HG02981 (cell line): Measurements from ENCODE around the gene CHMP1B.

Source experiments
- ATAC-seq: cut with Tn5 transposase; IDR thresholded peaks from one replicate; pipeline ENCODE4 v1.9.1; 2021; ENCODE audit warnings: mild to moderate bottlenecking, moderate library complexity; ENCODE audit not compliant: unreplicated experiment

The CHMP1B gene

DNA sequence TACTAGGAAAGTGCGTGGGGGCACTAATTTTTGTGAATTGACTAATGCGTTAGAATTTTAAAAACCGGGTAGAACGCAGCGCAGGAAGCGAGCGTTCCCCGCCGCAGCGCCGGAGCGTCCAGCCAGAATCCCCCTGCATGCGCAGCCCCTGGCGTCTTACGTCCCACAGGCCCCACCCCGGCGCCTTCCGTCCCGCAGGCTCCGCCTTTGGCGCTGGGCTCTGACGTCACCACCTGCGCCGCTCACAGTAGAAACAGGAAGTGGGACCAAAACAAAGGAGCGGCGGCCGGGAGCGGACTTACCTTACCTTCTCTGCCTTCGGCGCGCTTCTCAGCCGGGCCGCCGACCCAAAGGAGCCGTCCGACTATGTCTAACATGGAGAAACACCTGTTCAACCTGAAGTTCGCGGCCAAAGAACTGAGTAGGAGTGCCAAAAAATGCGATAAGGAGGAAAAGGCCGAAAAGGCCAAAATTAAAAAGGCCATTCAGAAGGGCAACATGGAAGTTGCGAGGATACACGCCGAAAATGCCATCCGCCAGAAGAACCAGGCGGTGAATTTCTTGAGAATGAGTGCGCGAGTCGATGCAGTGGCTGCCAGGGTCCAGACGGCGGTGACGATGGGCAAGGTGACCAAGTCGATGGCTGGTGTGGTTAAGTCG is at the start of gene CHMP1B:
CHMP1B (plus strand) TSS at position 268 of the 660 bp plus-strand sequence; CDS start at position 367, 99 bp downstream.
- ATAC-seq, result peak; percentile 97

DNA sequence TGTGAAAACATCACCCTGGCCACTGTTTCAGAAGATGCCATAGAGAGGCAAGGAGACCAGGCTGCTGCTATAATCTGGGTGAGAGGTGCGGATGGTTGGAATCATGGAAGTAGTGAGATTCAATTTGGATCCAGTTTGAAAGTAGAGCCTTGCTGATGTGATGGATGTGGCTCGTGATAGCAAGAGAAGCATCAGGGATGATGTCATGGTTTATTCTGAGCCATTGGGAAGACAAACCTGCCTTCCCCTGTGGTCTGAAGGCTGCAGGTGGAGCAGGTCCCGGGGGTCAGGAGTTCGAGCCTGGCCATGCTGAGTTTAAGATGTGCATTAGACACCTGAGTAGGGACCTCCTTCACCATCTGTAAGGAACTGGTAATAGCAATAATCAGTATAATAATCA is 49.6 kb upstream of the CHMP1B start:
- no peak for ATAC-seq

DNA sequence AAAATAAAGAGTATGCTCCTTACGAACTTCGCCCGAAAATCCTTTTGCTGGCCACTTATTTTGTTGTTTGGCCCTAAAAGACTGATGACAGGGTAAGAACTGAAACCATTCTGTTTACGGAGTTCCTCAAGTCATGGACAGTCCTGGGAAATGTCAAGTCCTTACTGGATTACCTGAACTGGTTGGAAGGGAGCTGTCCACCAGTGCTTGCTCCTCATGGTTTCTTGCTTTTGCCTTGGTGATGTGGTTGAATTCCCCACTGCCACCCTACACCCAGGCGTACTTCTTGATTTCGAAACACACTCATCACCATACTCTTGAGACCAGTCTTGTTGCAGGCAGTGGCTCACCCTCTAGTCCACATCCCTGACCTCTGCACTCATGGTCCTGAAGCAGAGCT is 49.1 kb upstream of the CHMP1B start:
- ATAC-seq, result no peak

GRCh38 chr18:11802586-11802985 is 48.6 kb upstream of the CHMP1B start:
- no peak for ATAC-seq

- ATAC-seq, result no peak
These were observed 44.0 kb upstream of the CHMP1B start for GRCh38 chr18:11807233-11807632.

DNA sequence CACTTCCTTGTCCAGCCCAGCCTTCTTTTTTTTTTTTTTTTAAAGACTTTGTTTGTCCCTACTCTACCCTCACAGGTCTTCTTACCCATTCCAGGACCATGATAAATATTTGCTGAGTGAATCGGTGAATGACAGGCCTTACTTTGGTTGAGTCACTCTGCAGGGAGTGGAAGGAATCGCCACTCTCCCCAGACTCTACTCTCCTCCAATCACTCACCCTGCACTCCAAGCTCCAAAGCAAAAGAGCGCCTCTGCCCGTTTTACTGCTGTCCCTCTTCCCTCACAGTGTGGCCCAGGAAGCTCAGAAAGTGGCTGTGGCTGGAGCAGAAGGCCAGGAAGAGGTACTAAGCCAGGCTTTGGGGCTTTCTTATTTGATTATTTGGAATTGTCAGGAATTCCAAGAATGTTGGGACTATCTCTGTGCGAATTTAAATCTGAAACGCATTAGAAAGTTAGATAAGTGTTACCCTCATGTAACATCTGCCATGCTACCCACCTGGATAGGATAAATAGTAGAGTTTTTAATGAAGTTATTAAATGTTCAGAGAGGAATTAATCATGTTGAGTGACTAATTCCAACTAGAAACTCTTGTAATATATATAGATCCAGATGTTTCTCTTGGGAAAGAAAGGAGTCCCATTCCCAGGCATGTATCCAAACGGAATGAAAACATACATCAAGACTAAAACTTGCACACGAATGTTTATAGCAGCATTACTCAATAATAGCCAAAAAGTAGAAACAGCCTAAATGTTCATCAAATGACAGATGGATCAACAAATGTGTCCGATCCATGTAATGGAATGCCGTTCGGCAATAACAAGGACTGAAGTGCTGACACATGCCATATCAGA is 43.0 kb upstream of the CHMP1B start:
- no peak for ATAC-seq

- no peak for ATAC-seq
These were observed 41.3 kb upstream of the CHMP1B start for GRCh38 chr18:11809895-11810294.

- no peak for ATAC-seq
These were observed 40.8 kb upstream of the CHMP1B start for GRCh38 chr18:11810379-11810778.

GRCh38 chr18:11811009-11811408 is 40.2 kb upstream of the CHMP1B start:
- no peak for ATAC-seq

DNA sequence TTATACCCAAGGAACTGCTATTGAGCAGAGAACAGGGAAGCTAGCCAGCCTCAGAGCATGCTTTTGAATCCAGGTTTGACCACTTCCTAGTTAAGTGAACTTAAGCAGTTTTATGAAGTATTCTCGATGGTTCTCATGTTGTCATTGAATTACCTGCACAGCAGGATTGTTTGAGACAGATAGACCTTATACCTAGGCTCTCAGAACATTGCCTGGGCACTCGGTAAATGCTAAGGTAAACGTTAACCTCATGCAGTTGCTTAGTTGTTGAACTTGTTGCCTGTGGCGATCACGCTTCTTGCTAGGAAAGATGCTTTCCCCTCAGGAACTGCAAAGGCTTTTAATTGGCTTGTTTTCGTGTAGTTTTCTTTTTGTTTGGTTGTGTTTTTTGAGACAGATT is 34.0 kb upstream of the CHMP1B start:
- ATAC-seq, result no peak

DNA sequence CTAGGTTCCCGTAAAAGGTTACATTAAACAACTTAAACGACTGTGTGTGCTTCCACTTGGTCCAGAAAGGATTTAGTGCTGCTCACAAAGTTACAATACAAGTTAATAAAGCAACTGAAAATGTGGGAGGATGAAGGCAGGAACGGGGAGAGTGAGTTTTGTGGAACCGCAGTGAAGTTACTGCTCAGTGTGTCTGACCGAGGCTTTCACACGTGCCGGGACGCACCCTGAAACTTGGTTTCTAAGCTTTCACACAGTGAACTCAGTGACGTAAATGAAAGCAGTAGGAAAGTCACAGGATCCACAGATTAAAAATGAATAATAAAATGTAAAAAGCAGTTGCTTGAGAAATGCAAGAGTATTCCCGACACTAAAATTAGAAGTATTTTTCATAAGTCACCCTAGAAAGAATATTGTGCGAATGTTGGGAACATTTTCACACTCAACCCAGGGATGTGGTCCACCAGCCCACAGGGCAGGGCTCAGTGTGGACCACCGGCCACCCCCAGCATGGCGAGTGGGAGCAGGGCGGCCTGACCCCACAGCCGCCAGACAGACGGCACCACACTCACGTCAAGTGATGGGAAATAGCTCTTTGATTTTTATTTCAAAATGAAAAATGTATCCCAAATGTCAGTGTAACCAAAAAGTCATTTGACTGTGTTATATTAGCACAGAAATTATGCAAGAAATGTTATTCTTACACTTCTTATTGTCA is 32.6 kb upstream of the CHMP1B start:
- ATAC-seq, result no peak

DNA sequence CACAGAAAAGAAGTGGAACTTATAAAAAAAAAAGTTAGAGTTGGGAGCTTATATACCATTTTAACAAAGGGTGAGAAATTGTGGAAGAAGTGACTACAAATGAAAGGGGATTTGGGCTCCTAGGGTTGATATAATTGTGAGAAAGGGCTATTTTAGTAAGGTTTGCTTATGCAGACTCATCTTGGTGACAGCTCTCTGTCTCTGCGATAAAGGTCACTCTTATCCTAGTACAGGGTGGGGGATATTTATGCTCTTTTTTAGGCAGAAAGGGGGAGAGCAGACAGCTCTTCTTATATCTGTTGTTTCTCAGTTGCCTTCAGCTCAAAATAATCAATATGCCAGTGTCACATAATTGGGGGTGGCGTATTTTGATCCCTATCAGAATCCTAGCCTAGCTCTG is 31.3 kb upstream of the CHMP1B start:
- no peak for ATAC-seq

DNA sequence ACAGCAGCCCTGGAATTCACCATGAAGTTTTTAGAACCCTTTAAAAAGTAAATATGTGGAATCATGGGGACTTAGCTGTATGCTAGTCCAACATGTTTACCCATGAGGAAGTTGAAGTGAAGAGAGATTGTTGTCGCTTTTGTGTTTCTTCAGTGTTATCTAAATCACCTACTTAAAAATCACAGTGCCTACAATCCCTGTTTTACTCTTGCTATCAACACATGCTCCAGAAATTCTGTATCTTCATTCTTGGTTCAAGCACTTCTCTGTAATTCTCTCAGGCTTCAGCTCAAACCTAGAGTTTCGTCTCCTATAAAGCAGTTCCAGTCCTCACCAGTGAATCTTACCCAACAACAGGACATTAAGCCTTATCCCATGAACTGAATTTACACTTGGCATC is 30.5 kb upstream of the CHMP1B start:
- ATAC-seq, result no peak

DNA sequence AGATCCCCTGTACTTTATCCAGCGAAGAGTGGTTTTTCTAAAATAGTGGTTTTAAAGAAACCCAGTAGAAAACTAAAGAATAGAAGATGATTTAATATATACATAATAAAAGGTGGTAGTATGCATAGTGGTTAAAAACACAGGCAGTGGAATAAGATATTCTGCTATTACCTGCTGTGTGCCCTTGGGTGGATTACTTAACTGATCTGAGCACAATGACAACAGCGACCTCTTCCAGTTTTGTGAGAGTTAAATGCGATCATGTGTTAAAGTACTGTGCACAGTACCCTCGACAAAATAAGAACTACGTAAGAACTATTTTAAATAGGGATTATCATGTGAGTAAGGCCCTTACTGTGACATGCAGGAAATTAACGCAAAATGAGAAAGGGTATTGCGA is 30.0 kb upstream of the CHMP1B start:
- ATAC-seq, result no peak

DNA sequence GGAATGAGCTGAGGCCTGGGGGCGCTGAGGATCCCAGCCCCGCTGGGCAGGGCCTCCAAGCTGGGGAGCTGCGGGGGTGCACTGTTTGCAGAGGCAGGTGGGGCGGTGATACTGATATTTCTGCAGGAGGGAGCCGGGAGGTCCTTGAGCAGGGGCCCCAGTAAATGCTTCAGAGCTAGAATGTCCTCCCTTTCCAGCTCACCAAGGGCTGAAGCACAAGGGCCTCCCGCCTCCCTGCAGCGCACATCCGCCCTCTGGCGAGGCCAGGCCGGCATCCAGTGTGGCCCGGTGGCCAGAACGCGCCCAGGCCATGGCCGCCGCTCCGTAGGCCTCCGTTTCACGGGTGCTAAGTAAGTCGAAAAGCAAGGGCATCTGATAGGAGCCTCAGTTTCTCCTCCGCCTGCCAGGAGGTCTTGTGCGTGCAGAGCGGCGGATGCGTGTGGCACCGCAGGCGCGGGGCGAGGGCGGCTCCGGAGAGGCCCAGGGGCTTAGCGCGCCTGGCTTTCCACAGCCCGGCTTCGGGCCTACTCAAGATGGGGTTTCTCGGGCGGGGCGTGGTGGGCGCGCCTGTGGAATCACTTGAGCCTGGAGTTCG is 29.5 kb upstream of the CHMP1B start:
- ATAC-seq, result no peak

DNA sequence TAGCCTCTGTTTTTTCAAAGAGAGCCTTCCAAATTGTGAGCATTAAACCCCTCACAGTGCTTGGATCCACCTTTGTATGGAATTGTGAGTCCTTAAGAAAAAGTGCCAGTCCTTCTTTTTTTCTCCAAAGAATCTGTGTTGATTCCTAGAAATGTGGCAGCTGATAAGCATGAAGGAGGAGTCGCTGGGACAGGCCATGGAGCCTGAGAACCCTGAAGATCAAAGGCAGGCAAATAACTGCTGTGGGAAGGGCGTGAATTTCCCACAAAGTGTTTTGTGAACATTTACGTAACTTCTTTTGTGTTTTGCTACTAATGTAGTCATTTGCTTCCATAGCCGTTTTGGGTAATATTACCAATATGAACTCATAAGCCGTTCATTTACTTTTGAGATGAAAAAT is 27.7 kb upstream of the CHMP1B start:
- ATAC-seq, result no peak

GRCh38 chr18:11826836-11827235 is 24.4 kb upstream of the CHMP1B start:
- no peak for ATAC-seq

DNA sequence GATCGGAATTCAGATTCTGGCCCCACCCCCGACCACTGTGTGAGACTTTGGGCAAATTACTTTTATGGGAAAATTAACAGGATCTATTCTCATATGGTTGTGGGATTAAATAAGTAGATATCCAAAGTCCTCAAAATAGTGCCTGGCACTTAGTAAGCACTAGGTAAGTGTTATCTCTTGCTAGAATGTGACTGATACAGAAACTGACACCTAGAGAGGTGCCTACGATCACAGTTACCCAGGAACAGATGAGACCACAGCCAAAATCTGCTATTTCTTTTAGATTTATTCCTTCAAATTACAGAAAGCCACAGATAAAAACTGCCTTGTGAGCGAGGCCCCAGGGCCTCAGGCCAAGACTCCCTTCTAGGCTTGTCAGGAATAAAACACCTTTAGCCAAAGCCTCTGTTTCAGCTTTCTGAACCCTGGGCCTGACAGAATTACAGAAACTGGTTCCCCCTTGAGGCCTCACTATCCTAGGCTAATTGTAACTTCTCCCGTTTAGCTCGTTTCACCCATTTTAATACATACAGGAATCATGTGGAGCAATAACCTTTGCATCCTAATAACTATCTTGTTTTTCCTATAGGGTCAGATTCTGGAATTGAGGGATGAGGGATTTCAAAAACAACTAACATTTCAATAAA is 22.3 kb upstream of the CHMP1B start:
- ATAC-seq, result no peak

DNA sequence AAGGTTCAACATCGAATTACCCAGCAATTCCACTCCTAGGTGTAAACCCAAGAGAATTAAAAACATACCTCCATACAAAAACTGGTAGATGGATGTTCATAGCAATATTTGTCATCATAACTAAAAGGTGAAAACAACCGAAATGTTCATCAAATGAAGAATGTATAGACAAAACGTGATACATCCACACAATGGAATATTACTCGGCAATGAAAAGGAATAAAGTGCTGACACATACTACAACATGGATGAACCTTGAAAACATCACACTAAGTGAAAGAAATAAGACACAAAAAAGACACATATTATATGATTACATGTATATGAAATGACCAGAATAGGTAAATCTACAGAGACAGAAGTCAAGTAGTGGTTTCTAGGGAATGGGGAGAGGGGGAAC is 20.6 kb upstream of the CHMP1B start:
- no peak for ATAC-seq

- ATAC-seq, result no peak
These were observed 19.3 kb upstream of the CHMP1B start for GRCh38 chr18:11831921-11832320.

DNA sequence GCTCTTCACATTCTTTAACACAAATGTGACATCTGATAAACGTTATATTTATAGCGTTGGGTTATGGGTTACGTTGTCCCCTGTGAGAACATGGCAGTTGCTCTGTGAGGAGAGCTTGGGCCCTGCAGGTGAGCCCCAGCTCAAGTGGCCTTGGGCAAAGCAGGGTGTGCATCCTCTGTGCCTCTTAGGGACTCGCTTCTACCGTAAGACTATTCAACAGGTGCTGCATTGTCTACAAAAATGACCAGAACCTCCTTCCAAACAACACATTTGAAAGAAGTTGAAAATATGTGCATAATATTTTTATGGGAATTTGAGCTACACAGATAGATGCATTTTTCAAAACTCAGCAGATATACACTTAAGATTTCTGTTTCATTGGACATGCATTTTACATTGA is 16.4 kb upstream of the CHMP1B start:
- no peak for ATAC-seq
